ENCODE measurements around the gene JAK3. TPM values are rescaled to one million over a fixed set of nuclear protein-coding genes. Genes with fewer than 3 reads are reported as not detected.
"Not testable (repeated sequence)": the region's sequence is repeated elsewhere in the genome, so short reads cannot be mapped to it uniquely, and the experiment has no call there.

The JAK3 gene
- total RNA-seq, 1 donor from 2014 or later = 1.1 TPM

GRCh38 chr19:17803264-17803896, 44.4 kb downstream of the JAK3 start:
- DNase-seq = no peak

GRCh38 chr19:17802137-17802858, 45.5 kb downstream of the JAK3 start:
- DNase-seq = no peak

- not testable (repeated sequence) for DNase-seq
Measured at GRCh38 chr19:17798599-17798998, 49.2 kb downstream of the JAK3 start.

DNA sequence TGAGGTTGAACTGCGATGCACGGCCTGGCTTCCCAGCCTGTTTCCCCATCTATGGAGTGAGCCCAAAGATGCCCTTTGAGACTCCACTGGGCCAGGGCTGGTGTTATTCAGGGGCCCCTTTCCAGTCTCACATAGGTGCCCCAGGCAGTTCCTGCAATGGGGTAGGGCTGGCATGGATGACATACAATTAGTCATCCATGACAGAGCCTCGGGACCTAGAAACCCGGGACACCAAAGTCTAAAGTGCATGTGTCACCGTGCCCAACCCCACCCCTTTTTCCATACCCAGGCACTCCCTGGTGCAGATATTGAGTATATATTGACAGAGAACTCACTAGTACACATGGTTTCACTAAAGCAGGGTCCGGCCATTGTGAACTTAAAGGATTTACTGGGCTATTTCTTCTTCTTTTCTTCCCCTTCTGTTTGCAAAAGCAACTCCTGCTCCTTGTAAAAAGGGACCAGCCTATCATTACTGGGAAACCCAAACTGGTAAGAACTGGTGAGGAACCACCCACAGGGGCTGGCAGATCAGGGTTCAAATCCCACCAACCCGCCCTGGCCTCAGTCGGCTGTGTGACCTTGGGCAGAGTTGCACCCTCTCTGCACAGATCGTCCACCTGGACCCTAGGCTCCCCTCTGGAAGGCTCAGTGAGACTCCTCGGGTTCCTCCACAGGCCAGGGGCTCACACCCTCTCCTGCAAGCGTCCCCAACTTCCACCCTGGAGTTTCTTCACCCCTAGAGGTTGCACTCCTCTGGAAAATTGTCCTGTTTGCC, 50.2 kb downstream of the JAK3 start:
- no peak for DNase-seq

DNA sequence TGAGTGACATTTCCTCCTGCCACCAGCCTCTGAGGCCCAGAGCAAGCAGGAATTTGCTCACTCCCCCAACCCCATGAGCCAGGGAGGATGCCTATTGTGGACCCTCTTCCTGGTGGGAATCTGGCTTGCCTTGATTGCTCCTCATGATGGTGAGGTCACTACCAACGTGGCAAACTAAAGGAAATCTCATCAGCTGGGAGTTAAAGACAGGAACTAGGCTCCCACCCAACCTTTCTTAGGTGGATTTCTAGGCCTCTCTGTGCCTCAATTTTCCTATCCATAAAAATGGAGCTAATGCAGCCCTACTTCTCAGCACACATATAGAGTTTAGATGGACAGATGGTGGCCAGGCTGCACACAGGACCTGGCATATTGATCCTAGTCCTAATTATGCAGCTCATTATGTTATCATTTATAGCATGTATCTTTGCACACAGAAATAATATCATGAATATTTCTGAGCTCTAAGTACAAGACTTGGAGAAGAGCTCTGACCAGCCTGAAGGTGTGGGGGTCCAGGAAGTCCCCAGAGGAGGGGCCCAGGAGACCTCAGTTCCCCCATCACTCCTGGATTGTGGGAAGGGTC, 50.9 kb downstream of the JAK3 start:
- no peak for DNase-seq

DNA sequence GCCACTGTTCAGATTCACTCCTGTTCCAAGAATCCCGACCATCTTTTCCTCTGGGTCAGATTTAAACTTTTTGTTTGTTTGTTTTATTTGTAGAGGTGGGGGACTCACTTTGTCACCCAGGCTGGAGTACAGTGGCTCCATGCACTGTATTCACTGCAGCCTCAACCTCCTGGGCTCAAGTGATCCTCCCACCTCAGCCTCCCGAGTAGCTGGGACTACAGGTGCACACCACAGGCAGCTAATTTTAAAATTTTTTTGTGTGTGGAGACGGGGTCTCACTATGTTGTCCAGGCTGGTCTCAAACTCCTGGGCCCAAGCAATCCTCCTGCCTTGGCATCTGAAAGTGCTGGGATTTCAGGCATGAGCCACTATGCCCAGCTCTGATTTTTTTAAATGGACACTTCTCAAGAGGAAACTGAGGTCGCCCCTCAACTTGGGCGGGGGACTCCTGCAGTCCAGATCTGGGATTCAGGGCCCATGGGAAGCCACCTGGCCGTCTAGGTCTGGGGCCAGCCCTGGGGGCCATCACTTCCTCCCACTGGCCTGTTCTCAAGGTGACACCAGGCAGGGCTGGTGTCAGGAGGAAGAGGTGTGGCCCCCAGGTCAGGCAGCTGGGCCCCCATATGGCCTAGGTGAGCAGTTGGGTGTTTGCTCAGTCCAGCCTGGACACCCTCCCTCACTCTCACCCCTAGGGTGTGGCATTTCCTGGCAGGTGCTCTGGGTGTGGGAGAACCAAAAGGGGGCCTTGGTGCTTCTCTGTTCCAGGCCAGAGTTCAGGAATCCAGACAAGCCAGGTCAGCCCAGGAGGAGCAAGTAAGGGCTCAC, 51.6 kb downstream of the JAK3 start:
- no peak for DNase-seq

DNA sequence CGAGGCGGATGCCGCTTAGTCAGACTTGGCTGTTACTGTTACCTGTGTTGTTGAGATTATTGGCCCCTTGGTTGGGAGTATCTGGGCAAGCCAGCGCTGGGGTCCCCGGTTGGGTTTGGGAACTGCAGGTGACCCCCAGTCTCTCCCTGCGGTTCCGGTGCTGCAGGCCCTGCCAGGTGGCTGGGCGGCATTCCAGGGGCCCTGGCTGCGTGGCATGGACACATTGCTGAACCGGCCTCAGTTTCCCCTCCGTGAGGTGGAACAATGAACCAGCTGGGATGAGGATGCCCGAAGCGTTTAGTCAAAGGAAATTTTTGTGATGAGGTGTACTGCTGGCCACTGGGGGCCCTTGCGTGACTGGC, 52.3 kb downstream of the JAK3 start:
- DNase-seq = no peak

DNA sequence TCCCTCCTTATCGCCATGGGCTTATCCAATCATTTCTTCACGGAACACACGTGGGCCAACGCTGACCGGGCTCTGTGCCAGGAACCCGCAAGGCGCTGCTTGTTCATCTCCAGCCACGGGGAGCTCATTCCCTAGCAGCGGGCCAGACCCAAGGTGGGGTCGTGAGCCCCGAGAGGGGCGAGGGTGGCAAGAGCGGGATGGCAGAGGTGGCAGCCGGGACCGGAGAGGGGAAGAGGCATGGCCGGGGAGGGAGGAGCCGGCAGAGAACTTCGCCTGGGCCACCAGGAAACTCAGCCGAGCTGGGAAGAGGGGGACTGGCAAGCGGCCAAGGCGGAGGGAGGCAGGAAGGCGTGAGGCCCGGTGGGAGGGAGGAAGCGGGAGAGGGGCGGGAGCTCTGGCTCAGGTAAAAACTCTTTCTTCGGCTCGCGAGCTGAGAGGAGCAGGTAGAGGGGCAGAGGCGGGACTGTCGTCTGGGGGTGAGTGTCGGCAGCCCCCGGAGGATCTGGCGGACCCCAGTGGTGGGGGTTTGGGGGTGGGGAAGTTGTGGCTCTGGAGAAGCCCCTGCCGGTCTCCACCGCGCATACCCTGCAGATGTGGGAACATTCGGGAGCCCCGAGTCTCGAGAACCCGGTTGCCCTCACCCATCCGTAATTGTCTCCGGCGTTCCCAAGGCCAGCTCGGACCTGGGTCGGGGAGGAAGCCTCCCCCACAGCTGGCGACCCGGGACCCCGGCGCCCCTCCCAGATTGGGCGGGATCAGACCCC, 52.9 kb downstream of the JAK3 start, which contains the start of gene B3GNT3:
Gene B3GNT3 (plus strand): TSS at position 408 of the 764 bp plus-strand sequence. CDS start 12,670 bp downstream, outside the sequence.
- DNase-seq = no peak

GRCh38 chr19:17794412-17794730, 53.4 kb downstream of the JAK3 start:
- no peak for DNase-seq

DNA sequence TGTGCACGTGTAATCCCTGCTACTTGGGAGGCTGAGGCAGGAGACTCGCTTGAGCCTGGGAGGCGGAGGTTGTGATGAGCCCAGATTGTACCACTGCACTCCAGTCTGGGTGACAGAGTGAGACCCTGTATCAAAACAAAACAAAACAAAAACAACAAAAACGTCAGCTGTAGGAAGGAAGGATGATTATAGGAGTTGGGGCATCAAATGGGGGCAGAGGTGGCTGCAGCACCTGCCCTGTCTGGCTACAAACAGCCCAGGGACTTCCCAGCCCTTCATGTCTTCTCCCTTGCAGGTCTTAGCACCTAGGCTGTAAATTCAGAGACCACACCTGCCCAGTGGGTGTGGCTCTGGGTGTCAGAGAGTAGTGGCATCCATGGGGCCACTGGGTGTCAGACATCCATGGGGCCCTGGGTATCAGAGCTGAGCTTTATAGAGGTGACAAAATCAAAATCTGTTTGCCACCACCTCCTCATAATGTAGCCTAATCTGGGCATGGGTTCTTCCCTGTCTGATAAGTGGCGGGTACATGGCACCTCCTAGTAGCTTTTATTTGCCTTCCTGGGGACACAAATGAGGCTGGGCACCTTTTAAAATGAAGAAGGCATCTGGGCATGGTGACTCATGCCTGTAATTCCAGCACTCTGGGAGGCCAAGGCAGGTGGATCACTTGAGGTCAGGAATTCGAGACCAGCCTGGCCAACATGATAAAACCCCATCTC, 57.6 kb downstream of the JAK3 start:
- DNase-seq = no peak

- DNase-seq = no peak
Measured at GRCh38 chr19:17788632-17789031, 59.1 kb downstream of the JAK3 start.

GRCh38 chr19:17787274-17787913, 60.4 kb downstream of the JAK3 start:
- DNase-seq = no peak

- no peak for DNase-seq
Measured at GRCh38 chr19:17784201-17785008, 63.4 kb downstream of the JAK3 start.

- DNase-seq = not testable (repeated sequence)
Measured at GRCh38 chr19:17783721-17784120, 64.1 kb downstream of the JAK3 start.

DNA sequence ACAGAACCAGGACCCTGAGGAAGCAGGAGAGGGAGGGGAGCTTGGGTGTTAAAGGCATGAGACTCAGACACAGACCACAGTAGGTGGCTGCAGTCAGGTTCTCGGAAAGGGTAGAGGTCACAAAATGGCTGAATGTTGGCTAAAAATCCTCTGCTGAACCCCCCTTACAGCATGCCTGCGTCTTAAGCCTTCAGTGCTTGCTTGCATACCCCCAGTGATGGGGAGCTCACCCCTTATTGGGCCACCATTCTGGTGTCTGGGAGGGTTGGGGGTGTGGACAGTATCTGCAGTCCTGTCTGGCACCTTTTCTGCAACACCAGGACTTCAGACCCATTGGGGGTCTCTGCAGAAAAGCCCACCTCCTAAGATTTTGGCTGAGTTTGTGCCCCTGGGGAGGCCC, 67.0 kb downstream of the JAK3 start:
- DNase-seq = no peak

DNA sequence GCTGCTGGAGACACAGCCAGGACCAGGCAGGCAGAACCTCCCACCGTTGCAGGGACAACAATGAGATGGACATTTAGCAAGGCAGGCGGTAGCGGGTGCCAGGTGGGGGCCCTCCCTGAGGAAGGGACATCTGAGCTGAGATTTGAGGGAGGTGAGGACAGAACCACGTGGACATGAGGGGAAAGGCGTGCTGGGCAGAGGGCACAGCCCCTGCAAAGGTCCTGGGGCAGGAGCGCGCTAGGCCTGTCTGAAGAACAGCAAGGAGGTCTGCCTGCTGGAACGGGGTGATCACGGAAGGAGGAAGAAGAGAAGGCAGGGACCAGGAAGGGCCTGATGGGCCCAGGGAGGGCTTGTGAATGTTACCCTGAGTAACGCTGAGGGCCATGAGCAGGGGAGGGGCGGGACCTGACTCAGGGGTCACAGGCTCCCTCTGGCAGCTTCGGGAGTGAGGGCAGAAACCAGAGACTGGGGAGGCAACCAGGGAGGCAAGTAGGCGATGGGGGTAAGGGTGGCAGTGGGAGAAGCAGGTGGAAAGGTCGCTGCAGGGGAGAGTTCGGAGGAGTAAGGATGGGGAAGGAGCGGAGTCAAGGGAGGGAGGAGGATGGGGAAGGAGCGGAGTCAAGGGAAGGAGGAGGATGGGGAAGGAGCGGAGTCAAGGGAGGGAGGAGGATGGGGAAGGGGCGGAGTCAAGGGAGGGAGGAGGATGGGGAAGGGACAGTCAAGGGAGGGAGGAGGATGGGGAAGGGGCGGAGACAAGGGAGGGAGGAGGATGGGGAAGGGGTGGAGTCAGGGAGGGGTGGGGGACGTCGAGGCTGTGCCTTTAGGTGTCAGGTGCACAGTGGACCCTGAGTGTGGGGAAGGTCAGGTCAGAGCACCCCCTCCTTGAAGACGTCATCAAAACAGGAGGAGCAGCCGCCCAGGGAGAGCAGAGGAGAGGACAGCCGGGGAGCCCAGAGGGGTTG, 68.5 kb downstream of the JAK3 start:
- peak; percentile 23 for DNase-seq

DNA sequence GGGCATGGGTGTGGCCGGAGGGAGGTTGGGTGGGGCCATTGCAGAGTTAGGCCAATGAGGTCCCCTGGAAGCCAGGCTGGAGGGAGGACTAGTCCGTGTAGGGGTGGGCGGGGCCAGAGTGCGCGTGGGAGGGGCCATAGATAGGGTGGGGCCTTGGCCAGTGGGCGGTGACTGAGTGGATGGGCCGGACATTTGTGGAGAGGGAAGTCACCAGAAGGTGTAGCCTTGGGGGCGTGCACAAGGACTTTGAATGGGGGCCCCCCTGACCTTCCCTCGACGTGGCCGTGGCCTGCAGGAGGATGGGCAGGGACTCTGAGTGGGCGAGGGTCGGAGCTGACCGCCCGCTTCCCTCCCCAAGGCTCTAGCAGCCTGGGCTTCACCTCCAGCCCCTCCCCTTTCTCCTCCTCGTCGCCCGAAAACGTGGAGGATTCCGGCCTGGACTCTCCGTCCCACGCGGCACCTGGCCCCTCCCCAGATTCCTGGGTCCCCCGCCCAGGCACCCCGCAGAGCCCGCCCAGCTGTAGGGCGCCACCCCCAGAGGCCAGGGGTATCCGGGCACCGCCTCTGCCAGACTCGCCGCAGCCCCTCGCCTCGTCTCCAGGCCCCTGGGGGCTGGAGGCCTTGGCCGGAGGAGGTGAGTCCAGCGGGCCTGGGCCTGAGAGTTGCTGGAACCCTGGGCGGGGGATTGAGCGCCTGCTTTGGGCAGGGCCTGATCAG, 69.4 kb downstream of the JAK3 start:
- peak; percentile 32 for DNase-seq

Measured in occipital lobe (tissue), 2 donors.